Glutamatergic neuron (in vitro differentiated cells): ENCODE data around the gene UBE2QL1. TPM values are rescaled to one million over a fixed set of nuclear protein-coding genes. Genes with fewer than 3 reads are reported as not detected.
A peak's percentile ranks its signal among the peaks of the same experiment; 100 is the strongest.

Experiments
- DNase-seq: peaks from one replicate; pipeline ENCODE4 v3.0.0; 2022
- H3K27ac Mint-ChIP-seq: one replicate; pipeline ENCODE4 v1.8.0; 2020; ENCODE audit warnings: mild to moderate bottlenecking, mixed read lengths, inconsistent platforms; ENCODE audit not compliant: unreplicated experiment
- H3K27me3 Mint-ChIP-seq: one replicate; pipeline ENCODE4 v1.8.0; 2020; ENCODE audit warnings: mild to moderate bottlenecking, moderate library complexity, mixed read lengths, inconsistent platforms; ENCODE audit not compliant: unreplicated experiment
- H3K36me3 Mint-ChIP-seq: one replicate; pipeline ENCODE4 v1.8.0; 2020; ENCODE audit warnings: mild to moderate bottlenecking, mixed read lengths, inconsistent platforms; ENCODE audit not compliant: unreplicated experiment
- H3K4me1 Mint-ChIP-seq: one replicate; pipeline ENCODE4 v1.8.0; 2020; ENCODE audit warnings: mild to moderate bottlenecking, low read depth, mixed read lengths, inconsistent platforms; ENCODE audit not compliant: unreplicated experiment
- H3K4me3 Mint-ChIP-seq: one replicate; pipeline ENCODE4 v1.8.0; 2020; ENCODE audit warnings: mild to moderate bottlenecking, mixed read lengths, inconsistent platforms; ENCODE audit not compliant: unreplicated experiment
- H3K9me3 Mint-ChIP-seq: one replicate; pipeline ENCODE4 v1.8.0; 2020; ENCODE audit warnings: mild to moderate bottlenecking, moderate library complexity, mixed read lengths, inconsistent platforms; ENCODE audit not compliant: unreplicated experiment
- total RNA-seq: library from RNA; stranded (reverse); fragmentation: NEBNext Ultra II Directional; extraction: Animal tissue kit (Norgen Biotek cat#: 25700); gene quantifications from one replicate; pipeline ENCODE4 v1.2.1, GENCODE V29; 2021; ENCODE audit not compliant: unreplicated experiment
- TF ChIP-seq, protein P1 (sequence below): fragments of 200-600 bp; sonication (generic); IDR thresholded peaks from one replicate; pipeline ENCODE4 v1.5.0; 2021; ENCODE audit not compliant: partially characterized antibody, unreplicated experiment

Gene UBE2QL1
- total RNA-seq, 1 donor from 2014 or later, result 4.5 TPM

DNA sequence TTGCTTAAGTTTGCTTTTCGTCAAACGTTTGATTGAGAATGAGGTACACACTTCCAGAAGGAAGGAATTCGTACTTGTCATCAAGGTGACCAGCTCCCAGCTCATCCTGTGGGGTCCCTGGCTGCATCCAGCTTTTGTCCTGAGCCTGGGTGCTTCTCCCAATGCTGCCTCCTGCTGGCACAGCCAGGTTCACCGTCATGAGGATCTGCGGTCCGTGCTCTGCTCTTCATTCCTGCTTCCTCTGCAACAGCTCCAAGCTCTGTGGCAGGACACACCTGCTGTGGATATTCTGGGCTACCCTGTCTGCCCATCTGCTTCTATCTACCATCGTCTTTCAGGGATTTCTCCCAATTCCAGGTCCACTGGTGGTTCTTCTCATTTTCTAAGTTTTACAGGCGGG is 13.3 kb upstream of the UBE2QL1 start:
- TF ChIP-seq, protein P1, sequence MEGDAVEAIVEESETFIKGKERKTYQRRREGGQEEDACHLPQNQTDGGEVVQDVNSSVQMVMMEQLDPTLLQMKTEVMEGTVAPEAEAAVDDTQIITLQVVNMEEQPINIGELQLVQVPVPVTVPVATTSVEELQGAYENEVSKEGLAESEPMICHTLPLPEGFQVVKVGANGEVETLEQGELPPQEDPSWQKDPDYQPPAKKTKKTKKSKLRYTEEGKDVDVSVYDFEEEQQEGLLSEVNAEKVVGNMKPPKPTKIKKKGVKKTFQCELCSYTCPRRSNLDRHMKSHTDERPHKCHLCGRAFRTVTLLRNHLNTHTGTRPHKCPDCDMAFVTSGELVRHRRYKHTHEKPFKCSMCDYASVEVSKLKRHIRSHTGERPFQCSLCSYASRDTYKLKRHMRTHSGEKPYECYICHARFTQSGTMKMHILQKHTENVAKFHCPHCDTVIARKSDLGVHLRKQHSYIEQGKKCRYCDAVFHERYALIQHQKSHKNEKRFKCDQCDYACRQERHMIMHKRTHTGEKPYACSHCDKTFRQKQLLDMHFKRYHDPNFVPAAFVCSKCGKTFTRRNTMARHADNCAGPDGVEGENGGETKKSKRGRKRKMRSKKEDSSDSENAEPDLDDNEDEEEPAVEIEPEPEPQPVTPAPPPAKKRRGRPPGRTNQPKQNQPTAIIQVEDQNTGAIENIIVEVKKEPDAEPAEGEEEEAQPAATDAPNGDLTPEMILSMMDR, result peak; percentile 37
- H3K27ac Mint-ChIP-seq, result no peak overlapping the region

DNA sequence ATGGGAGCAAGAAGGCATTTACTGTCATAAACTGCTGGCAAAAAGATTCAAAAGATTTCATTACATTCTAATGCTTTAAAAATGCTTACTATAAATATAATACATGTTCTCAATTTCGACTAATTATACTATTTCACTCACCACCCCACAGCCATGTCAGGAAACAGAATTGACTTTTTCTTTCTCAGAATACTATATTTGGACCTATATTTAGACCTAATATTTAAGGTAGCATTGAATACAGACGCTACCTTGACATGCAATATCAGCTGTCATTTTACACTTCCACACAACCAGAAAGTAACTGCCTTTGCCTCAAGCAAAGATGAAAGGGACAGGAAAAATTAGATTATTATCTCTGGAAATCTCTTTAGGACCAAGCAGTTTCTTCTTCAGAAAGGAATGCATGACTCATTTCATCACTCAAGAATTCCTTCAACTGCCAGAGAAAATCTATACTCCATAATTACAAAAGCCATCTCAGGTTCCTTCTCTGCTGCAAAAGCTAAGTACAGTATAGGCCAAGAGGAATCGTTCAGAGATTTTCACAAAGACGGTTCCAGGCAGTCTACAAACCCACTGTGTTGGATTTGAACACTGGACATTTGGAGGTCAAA is 11.8 kb upstream of the UBE2QL1 start:
- no peak overlapping the region for H3K27ac Mint-ChIP-seq
- no peak overlapping the region for H3K4me3 Mint-ChIP-seq
- no peaks in the 10 kb centered on the region for H3K36me3 Mint-ChIP-seq
- TF ChIP-seq, protein P1, result no peak
- peaks cover 2% of the 10 kb centered on the region for H3K27me3 Mint-ChIP-seq
- H3K4me1 Mint-ChIP-seq, result no peaks in the 10 kb centered on the region
- DNase-seq, result no peak
- H3K9me3 Mint-ChIP-seq, result peaks cover 3% of the 10 kb centered on the region

More for the DNA sequence above, 13.3 kb upstream of the UBE2QL1 start:
- no peak overlapping the region for H3K4me3 Mint-ChIP-seq
- no peaks in the 10 kb centered on the region for H3K9me3 Mint-ChIP-seq
- H3K27me3 Mint-ChIP-seq, result peaks cover 2% of the 10 kb centered on the region
- H3K36me3 Mint-ChIP-seq, result no peaks in the 10 kb centered on the region
- DNase-seq, result peak; percentile 74
- no peaks in the 10 kb centered on the region for H3K4me1 Mint-ChIP-seq

DNA sequence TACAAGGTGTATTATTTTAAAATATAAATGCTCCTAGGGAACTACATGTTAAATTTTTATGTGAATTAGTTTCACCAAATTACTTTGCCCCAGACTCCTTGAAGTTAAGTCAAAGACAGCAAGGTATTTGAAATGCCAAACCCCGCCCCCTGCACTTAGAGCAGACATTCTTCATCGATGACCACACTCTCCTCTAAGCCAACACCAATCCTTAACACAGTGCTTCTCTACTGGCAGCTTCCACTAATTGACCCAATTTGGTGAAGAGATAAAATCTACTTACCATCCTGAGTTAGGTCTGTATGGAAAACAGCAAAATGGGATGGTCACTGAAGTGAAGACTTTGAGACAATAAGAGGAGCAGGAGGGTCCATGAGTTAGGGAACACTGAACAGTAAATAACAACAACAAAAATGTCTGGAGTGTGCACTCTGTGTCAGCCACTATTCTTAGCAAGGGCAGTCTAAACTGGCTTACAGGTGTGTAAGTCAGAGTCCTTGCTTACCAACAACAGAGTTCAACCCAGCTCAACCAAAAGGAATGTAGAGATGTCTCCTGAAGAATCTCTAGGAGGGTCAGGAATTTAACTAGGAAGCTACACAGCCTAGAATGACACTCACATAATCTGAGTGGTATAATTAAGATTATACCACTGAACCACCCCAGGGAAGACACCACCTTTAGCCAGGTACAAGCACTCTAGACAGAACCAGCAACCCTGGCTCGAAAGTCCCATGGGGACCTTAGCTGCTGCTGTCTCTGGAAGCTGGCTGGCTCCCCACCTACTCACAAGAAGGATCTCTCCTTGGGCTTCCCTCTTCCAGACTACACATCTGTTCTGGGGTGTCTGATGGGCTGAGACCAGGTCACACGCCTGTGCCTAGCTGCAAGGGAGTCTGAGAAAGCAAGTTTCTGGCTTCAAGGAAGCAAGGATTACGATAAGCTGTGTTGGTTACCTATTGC is 8.8 kb upstream of the UBE2QL1 start:
- peaks cover 3% of the 10 kb centered on the region for H3K9me3 Mint-ChIP-seq
- no peaks in the 10 kb centered on the region for H3K36me3 Mint-ChIP-seq
- H3K4me1 Mint-ChIP-seq, result no peaks in the 10 kb centered on the region
- H3K27me3 Mint-ChIP-seq, result peaks cover 2% of the 10 kb centered on the region
- H3K27ac Mint-ChIP-seq, result no peak overlapping the region
- no peak for DNase-seq
- no peak overlapping the region for H3K4me3 Mint-ChIP-seq
- TF ChIP-seq, protein P1, result no peak

DNA sequence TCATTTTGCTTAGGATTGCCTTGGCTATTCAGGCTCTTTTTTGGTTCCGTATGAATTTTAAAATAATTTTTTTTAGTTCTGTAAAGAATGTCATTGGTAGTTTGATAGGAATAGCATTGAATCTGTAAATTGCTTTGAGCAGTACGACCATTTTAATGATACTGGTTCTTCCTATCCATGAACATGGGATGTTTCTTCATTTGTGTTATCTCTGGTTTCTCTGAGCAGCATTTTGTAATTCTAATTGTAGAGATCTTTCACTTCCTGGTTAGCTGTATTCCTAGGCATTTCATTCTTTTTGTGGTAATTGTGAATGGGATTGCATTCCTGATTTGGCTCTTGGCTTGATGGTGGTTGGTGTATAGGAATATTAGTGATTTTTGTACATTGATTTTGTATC is 6.3 kb upstream of the UBE2QL1 start:
- Mint-ChIP-seq H3K9me3 (peaks cover 5% of the 10 kb centered on the region), H3K4me3 (no peak overlapping the region), H3K4me1 (no peaks in the 10 kb centered on the region), H3K27ac (no peak overlapping the region), H3K27me3 (peaks cover 2% of the 10 kb centered on the region), H3K36me3 (no peaks in the 10 kb centered on the region)
- no peak for DNase-seq
- TF ChIP-seq, protein P1, result no peak

- Mint-ChIP-seq H3K4me1 (no peaks in the 10 kb centered on the region), H3K4me3 (no peak overlapping the region), H3K36me3 (no peaks in the 10 kb centered on the region), H3K27ac (no peak overlapping the region), H3K27me3 (peaks cover 2% of the 10 kb centered on the region), H3K9me3 (peaks cover 5% of the 10 kb centered on the region)
- TF ChIP-seq, protein P1, result no peak
- DNase-seq, result no peak
These were observed 5.3 kb upstream of the UBE2QL1 start for GRCh38 chr5:6443326-6443725.
